IPS-20b (cell line): ENCODE measurements around the gene OR6S1.
"Not testable (repeated sequence)": the region's sequence is repeated elsewhere in the genome, so short reads cannot be mapped to it uniquely, and the experiment has no call there.

Source experiments
- H3K27ac ChIP-seq: one replicate; pipeline ENCODE4 v1.5.1; 2013; ENCODE audit warnings: low read length
- H3K27me3 ChIP-seq: 2 replicates; pipeline ENCODE4 v1.6.1; 2013; ENCODE audit warnings: mild to moderate bottlenecking, low read length, inconsistent platforms; ENCODE audit not compliant: insufficient read depth
- H3K36me3 ChIP-seq: 2 replicates; pipeline ENCODE4 v1.6.1; 2013; ENCODE audit warnings: low read depth, mild to moderate bottlenecking, inconsistent platforms, low read length, moderate library complexity; ENCODE audit not compliant: insufficient read depth
- H3K4me1 ChIP-seq: 2 replicates; pipeline ENCODE4 v1.6.1; 2013; ENCODE audit warnings: mild to moderate bottlenecking, control low read depth, inconsistent platforms, low read length, moderate library complexity; ENCODE audit not compliant: insufficient read depth
- H3K4me3 ChIP-seq: 2 replicates; pipeline ENCODE4 v1.5.1; 2013; ENCODE audit warnings: mild to moderate bottlenecking, low read length, inconsistent platforms
- H3K9ac ChIP-seq: 2 replicates; pipeline ENCODE4 v1.6.1; 2013; ENCODE audit warnings: low read depth, mild to moderate bottlenecking, inconsistent platforms, low read length, moderate library complexity
- H3K9me3 ChIP-seq: 2 replicates; pipeline ENCODE4 v1.6.1; 2013; ENCODE audit warnings: mild to moderate bottlenecking, low read depth, low read length, inconsistent platforms; ENCODE audit not compliant: insufficient read depth

OR6S1 gene

GRCh38 chr14:20666400-20666961 lies 25.0 kb upstream of the OR6S1 start:
- H3K36me3 ChIP-seq, H3K9ac ChIP-seq, H3K4me3 ChIP-seq, H3K4me1 ChIP-seq, H3K27ac ChIP-seq, H3K9me3 ChIP-seq: not testable (repeated sequence)
- peaks cover 35% of the 10 kb centered on the region for H3K27me3 ChIP-seq

- no peaks in the 10 kb centered on the region for H3K9me3 ChIP-seq
- H3K27me3 ChIP-seq = peaks cover 43% of the 10 kb centered on the region
- H3K4me1 ChIP-seq = peaks cover 1% of the 10 kb centered on the region; the same call in 1 of the 2 replicates
- H3K9ac ChIP-seq = peak overlapping the region; percentile 47; the same call in 1 of the 2 replicates
- peak overlapping the region; percentile 80 for H3K4me3 ChIP-seq
- no peak overlapping the region for H3K27ac ChIP-seq
- no peaks in the 10 kb centered on the region for H3K36me3 ChIP-seq
Observed at GRCh38 chr14:20662968-20663732, 21.7 kb upstream of the OR6S1 start.

GRCh38 chr14:20661197-20661596 lies 19.7 kb upstream of the OR6S1 start:
- H3K9ac ChIP-seq = no peak overlapping the region
- H3K9me3 ChIP-seq = no peaks in the 10 kb centered on the region
- peaks cover 4% of the 10 kb centered on the region for H3K4me1 ChIP-seq
- H3K36me3 ChIP-seq = no peaks in the 10 kb centered on the region
- H3K27me3 ChIP-seq = peaks cover 58% of the 10 kb centered on the region
- no peak overlapping the region for H3K4me3 ChIP-seq
- H3K27ac ChIP-seq = no peak overlapping the region

- H3K4me1 ChIP-seq = peaks cover 4% of the 10 kb centered on the region
- peaks cover 69% of the 10 kb centered on the region for H3K27me3 ChIP-seq
- H3K4me3 ChIP-seq = no peak overlapping the region
- H3K27ac ChIP-seq = no peak overlapping the region
- no peaks in the 10 kb centered on the region for H3K36me3 ChIP-seq
- H3K9ac ChIP-seq = no peak overlapping the region
- H3K9me3 ChIP-seq = no peaks in the 10 kb centered on the region
Observed at GRCh38 chr14:20659813-20660395, 18.4 kb upstream of the OR6S1 start.

- Histone ChIP-seq H3K36me3 (no peaks in the 10 kb centered on the region), H3K9me3 (no peaks in the 10 kb centered on the region), H3K9ac (no peak overlapping the region), H3K27me3 (peaks cover 66% of the 10 kb centered on the region), H3K4me3 (no peak overlapping the region), H3K27ac (no peak overlapping the region), H3K4me1 (peaks cover 4% of the 10 kb centered on the region)
Observed at GRCh38 chr14:20659336-20659735, 17.8 kb upstream of the OR6S1 start.

GRCh38 chr14:20658246-20658645 lies 16.8 kb upstream of the OR6S1 start:
- no peak overlapping the region for H3K27ac ChIP-seq
- no peaks in the 10 kb centered on the region for H3K36me3 ChIP-seq
- H3K4me3 ChIP-seq = peak overlapping the region; percentile 71
- peaks cover 66% of the 10 kb centered on the region for H3K27me3 ChIP-seq
- no peaks in the 10 kb centered on the region for H3K9me3 ChIP-seq
- H3K4me1 ChIP-seq = peaks cover 4% of the 10 kb centered on the region
- no peak overlapping the region for H3K9ac ChIP-seq

GRCh38 chr14:20657216-20658211 lies 16.0 kb upstream of the OR6S1 start:
- peaks cover 4% of the 10 kb centered on the region for H3K4me1 ChIP-seq

GRCh38 chr14:20656274-20656673 lies 14.8 kb upstream of the OR6S1 start:
- peaks cover 4% of the 10 kb centered on the region for H3K4me1 ChIP-seq
- peaks cover 67% of the 10 kb centered on the region for H3K27me3 ChIP-seq
- no peak overlapping the region for H3K4me3 ChIP-seq
- no peak overlapping the region for H3K9ac ChIP-seq
- no peaks in the 10 kb centered on the region for H3K9me3 ChIP-seq
- no peaks in the 10 kb centered on the region for H3K36me3 ChIP-seq
- H3K27ac ChIP-seq = no peak overlapping the region

More at GRCh38 chr14:20657216-20658211, 16.0 kb upstream of the OR6S1 start:
- peaks cover 66% of the 10 kb centered on the region for H3K27me3 ChIP-seq
- H3K27ac ChIP-seq = no peak overlapping the region
- no peak overlapping the region for H3K9ac ChIP-seq
- peak overlapping the region; percentile 71 for H3K4me3 ChIP-seq
- no peaks in the 10 kb centered on the region for H3K36me3 ChIP-seq
- H3K9me3 ChIP-seq = no peaks in the 10 kb centered on the region

- Histone ChIP-seq H3K9ac (no peak overlapping the region), H3K4me1 (peaks cover 4% of the 10 kb centered on the region), H3K4me3 (no peak overlapping the region), H3K27me3 (peaks cover 67% of the 10 kb centered on the region), H3K9me3 (no peaks in the 10 kb centered on the region), H3K36me3 (no peaks in the 10 kb centered on the region), H3K27ac (no peak overlapping the region)
Observed at GRCh38 chr14:20655851-20656250, 14.4 kb upstream of the OR6S1 start.

GRCh38 chr14:20652996-20653975 lies 11.8 kb upstream of the OR6S1 start:
- H3K27me3 ChIP-seq = peaks cover 56% of the 10 kb centered on the region
- H3K4me1 ChIP-seq = peaks cover 4% of the 10 kb centered on the region
- H3K9ac ChIP-seq = peak overlapping the region; percentile 50; the same call in 1 of the 2 replicates
- H3K36me3 ChIP-seq = no peaks in the 10 kb centered on the region
- H3K27ac ChIP-seq = no peak overlapping the region
- peak overlapping the region; percentile 91 for H3K4me3 ChIP-seq
- H3K9me3 ChIP-seq = no peaks in the 10 kb centered on the region
